Loucy (cell line): ENCODE measurements around the gene MACROD2.
"Not testable (repeated sequence)": the region's sequence is repeated elsewhere in the genome, so short reads cannot be mapped to it uniquely, and the experiment has no call there.

Experiments
- CTCF ChIP-seq: fragments of 200-600 bp; sonication (generic); conservative IDR thresholded peaks from 2 replicates; pipeline ENCODE4 v1.5.1; 2014; ENCODE audit warnings: mild to moderate bottlenecking, antibody characterized with exemption, low read length
- EZH2phosphoT487 ChIP-seq: fragments of 200-600 bp; IDR thresholded peaks from 2 replicates; pipeline ENCODE4 v1.6.1; 2018; ENCODE audit warnings: antibody characterized with exemption, mild to moderate bottlenecking, moderate library complexity, borderline replicate concordance

GRCh38 chr20:15377603-15378002 lies 1382.3 kb downstream of the MACROD2 start:
- not testable (repeated sequence) for TF ChIP-seq CTCF, EZH2phosphoT487
